Uterus (tissue), 2 donors: ENCODE data around the gene C3orf52.

Experiments
- CTCF ChIP-seq, 4 experiments: fragments of 200-600 bp in 2 of 4; fragments of 450-650 bp in 2 of 4; sonication (generic) in 2 of 4; IDR thresholded peaks; one replicate each; pipeline ENCODE4 v1.5.1; 2016 to 2019; ENCODE audit warnings: antibody characterized with exemption in 4 of 4, mild to moderate bottlenecking in 2 of 4, moderate library complexity in 1 of 4
- POLR2A ChIP-seq, 2 donors: fragments of 450-650 bp; IDR thresholded peaks; one replicate each; pipeline ENCODE4 v1.6.1; 2016; ENCODE audit warnings: antibody characterized with exemption in 2 of 2, mild to moderate bottlenecking in 1 of 2, moderate library complexity in 1 of 2

GRCh38 chr3:112122870-112123269, 36.7 kb downstream of the C3orf52 start:
- TF ChIP-seq CTCF (IDR thresholded peaks at IDR 0.05) (no peak), POLR2A (IDR thresholded peaks at IDR 0.05) (no peak)
